Activated CD4-positive, alpha-beta T cell treated with anti-CD3 and anti-CD28 coated beads, Interleukin-2, amount 10 ng/mL, durations not matched to agents 7 days and 5 days (primary cell): Measurements from ENCODE around the gene MYL6B. TPM values are rescaled to one million over a fixed set of nuclear protein-coding genes. Genes with fewer than 3 reads are reported as not detected.
"Not testable (repeated sequence)": the region's sequence is repeated elsewhere in the genome, so short reads cannot be mapped to it uniquely, and the experiment has no call there.

Experiments used
- CTCF ChIA-PET: fragments of 350-600 bp; sonication (Branson Sonifier 250); formaldehyde crosslinking; loops from one replicate; lab custom pipeline; 2021; ENCODE audit warnings: antibody characterized with exemption; lab: Charles Lee
- POLR2A ChIA-PET: fragments of 350-600 bp; sonication (Branson Sonifier 250); formaldehyde crosslinking; loops from one replicate; lab custom pipeline; 2021; ENCODE audit warnings: antibody characterized with exemption; lab: Charles Lee
- DNase-seq: peaks from one replicate; pipeline ENCODE4 v3.0.0-alpha.2; 2020
- H3K27ac Mint-ChIP-seq: one replicate; pipeline ENCODE4 v1.8.0; 2021; ENCODE audit warnings: mild to moderate bottlenecking, moderate library complexity, mixed read lengths
- H3K27me3 Mint-ChIP-seq: one replicate; pipeline ENCODE4 v1.8.0; 2021; ENCODE audit warnings: mixed read lengths
- H3K36me3 Mint-ChIP-seq: one replicate; pipeline ENCODE4 v1.8.0; 2021; ENCODE audit warnings: low read depth, mixed read lengths
- H3K4me1 Mint-ChIP-seq: one replicate; pipeline ENCODE4 v1.8.0; 2021; ENCODE audit warnings: mixed read lengths
- H3K4me3 Mint-ChIP-seq: one replicate; pipeline ENCODE4 v1.8.0; 2021; ENCODE audit warnings: mild to moderate bottlenecking, moderate library complexity, mixed read lengths
- H3K9me3 Mint-ChIP-seq: one replicate; pipeline ENCODE4 v1.8.0; 2021; ENCODE audit warnings: mixed read lengths
- total RNA-seq, 2 experiments: library from RNA; stranded (reverse); gene quantifications; one replicate each; pipeline ENCODE4 v1.2.3, GENCODE V29; 2021

The MYL6B gene
- total RNA-seq, 2 experiments from 2014 or later, result 56.6 to 63.4 TPM

DNA sequence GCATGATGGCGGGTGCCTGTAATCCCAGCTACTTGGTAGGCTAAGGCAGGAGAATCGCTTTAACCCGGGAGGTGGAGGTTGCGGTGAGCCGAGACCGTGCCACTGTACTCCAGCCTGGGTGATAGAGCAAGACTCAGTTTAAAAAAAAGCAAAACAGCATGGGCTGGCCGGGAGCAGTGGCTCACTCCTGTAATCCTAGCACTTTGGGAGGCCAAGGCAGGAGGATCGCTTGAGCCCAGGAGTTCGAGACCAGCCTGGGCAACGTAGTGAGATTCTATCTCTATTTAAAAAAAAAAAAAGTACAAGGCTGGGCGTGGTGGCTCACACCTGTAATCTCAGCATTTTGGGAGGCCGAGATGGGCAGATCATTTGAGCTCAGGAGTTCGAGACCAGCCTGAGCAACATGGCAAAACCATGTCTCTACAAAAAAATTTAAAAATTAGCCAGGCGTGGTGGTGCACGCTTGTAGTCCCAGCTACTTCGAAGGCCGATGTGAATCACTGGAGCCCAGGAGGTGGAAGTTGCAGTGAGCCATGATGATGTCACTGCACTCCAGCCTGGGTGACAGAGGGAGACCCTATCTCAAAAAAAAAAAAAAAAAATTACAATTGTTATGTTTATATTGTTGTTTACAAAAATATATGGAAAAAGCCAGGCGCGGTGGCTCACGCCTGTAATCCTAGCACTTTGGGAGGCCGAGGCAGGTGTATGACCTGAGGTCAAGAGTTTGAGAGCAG lies 4.2 kb downstream of the MYL6B start:
- H3K4me1 Mint-ChIP-seq, result peaks cover 65% of the 10 kb centered on the region
- H3K36me3 Mint-ChIP-seq, result peaks cover 49% of the 10 kb centered on the region
- not testable (repeated sequence) for H3K9me3 Mint-ChIP-seq

DNA sequence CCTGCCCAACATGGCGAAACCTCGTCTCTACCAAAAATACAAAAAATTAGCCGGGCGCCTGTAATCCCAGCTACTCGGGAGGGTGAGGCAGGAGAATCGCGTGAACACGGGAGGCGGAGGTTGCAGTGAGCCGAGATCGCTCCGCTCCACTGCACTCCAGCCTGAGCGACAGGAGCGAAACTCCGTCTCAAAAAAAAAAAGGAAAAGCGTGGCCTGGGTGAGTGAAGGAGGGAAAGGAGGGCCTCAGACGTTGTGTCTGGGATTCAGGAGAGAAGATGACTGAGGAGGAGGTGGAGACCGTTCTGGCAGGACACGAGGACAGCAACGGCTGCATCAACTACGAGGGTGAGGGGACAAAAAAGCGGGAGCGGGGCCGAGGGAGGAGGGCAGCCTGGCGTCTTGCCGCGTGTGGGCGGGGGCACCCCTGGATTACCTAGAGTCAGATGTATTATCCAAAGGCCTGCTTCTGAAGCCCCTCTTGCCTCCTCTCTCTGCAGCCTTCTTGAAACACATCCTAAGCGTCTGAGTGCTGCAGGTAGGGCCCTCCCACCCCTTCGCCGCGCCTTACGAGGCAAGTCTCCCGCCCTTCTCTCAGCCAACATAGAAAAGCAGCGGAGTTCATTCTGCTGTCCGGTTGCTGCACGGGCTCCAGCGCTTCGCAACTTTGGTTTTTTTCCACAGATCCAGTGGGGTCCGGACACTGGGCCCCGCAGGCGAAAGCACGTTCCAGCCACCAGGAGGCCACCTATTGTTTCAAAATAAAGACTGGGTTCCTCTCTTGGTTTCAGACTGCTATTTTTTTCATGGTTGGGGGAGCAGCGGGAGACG lies 5.0 kb downstream of the MYL6B start:
- peaks cover 55% of the 10 kb centered on the region for H3K36me3 Mint-ChIP-seq
- H3K9me3 Mint-ChIP-seq, result no peaks in the 10 kb centered on the region
- CTCF ChIA-PET, result interaction anchor here (0.6 to 2.1 kb wide), 6 partner anchors 31 to 489 kb away, joined by 3 to 7 read pairs (median 3); partner anchors contain the start of gene ZC3H10

More for the DNA sequence above, 4.2 kb downstream of the MYL6B start:
- CTCF ChIA-PET, result interaction anchor here (0.6 to 1.0 kb wide), 9 partner anchors 12 to 1332 kb away, joined by 3 to 6 read pairs (median 3); no protein-coding TSS in a partner anchor
- Mint-ChIP-seq H3K27ac (peak overlapping the region; percentile 93), H3K4me3 (peak overlapping the region; percentile 90)
- not testable (repeated sequence) for H3K27me3 Mint-ChIP-seq, DNase-seq
- POLR2A ChIA-PET, result interaction anchor here (0.6 kb wide), 1 partner anchor 159 kb away, joined by 5 read pairs; no protein-coding TSS in a partner anchor

GRCh38 chr12:56158029-56158925 lies 5.9 kb downstream of the MYL6B start, which contains the start of gene MYL6:
TSS of gene MYL6 (plus strand) at chr12:56158359. CDS start at chr12:56158402, 43 bp downstream.
- peak; percentile 98 for DNase-seq
- peaks cover 60% of the 10 kb centered on the region for H3K4me1 Mint-ChIP-seq
- no peaks in the 10 kb centered on the region for H3K27me3 Mint-ChIP-seq
- peaks cover 60% of the 10 kb centered on the region for H3K36me3 Mint-ChIP-seq
- no peaks in the 10 kb centered on the region for H3K9me3 Mint-ChIP-seq
- peak within 1 kb of the TSS; percentile 93 for H3K27ac Mint-ChIP-seq
- ChIA-PET POLR2A (interaction anchor here (0.6 to 1.8 kb wide), 4 partner anchors 20 to 39 kb away, joined by 3 to 8 read pairs (median 4); partner anchors contain the start of genes ESYT1 and SMARCC2), CTCF (interaction anchor here (0.9 to 10.3 kb wide), 3 partner anchors 31 to 40 kb away, joined by 4 to 80 read pairs (median 7); partner anchors contain the start of genes SMARCC2 and ZC3H10)
- H3K4me3 Mint-ChIP-seq, result peak within 1 kb of the TSS; percentile 90

More for the DNA sequence above, 5.0 kb downstream of the MYL6B start:
- DNase-seq, result peak; percentile 71
- no peaks in the 10 kb centered on the region for H3K27me3 Mint-ChIP-seq
- POLR2A ChIA-PET, result interaction anchor here (0.6 to 1.8 kb wide), 3 partner anchors 30 to 160 kb away, joined by 3 to 8 read pairs (median 5); partner anchors contain the start of genes ESYT1 and SMARCC2
- H3K4me1 Mint-ChIP-seq, result peaks cover 68% of the 10 kb centered on the region
- H3K27ac Mint-ChIP-seq, result peak overlapping the region; percentile 93
- H3K4me3 Mint-ChIP-seq, result peak overlapping the region; percentile 90

DNA sequence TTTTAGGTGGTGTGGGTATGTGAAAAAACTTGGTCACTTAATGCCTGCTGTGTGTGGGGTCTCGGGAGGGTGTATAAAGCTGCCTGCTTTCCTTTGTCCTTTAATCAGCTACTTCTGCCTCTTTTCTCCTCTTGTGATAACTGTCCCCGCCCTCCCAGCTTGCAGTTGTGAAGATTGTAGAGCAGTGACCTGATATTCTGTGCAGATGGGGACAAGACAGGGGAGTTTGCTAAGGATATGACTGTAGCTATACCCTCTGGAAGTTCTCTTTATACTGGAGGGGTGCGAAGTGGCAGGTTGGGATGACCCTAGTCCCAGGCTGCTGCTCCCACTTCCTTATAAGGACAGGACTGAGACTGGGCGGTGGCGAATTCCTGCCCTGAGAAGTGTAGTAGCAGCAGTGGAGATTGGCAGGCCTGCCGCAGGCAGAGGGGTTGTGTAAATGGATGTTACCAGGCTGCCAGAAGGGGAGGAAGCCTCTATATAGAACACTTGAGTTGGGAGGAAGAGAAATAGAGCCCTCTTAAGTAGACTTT lies 6.6 kb downstream of the MYL6B start:
- DNase-seq, result peak; percentile 40
- POLR2A ChIA-PET, result interaction anchor here (0.9 to 1.8 kb wide), 3 partner anchors 21 to 39 kb away, joined by 3 to 8 read pairs (median 5); partner anchors contain the start of gene ESYT1
- Mint-ChIP-seq H3K27ac (peak overlapping the region; percentile 93), H3K9me3 (no peaks in the 10 kb centered on the region), H3K4me3 (peak overlapping the region; percentile 90), H3K36me3 (peaks cover 67% of the 10 kb centered on the region), H3K4me1 (peaks cover 58% of the 10 kb centered on the region), H3K27me3 (no peaks in the 10 kb centered on the region)
- CTCF ChIA-PET, result interaction anchor here (0.5 to 10.3 kb wide), 5 partner anchors 30 to 42 kb away, joined by 3 to 80 read pairs (median 4); partner anchors contain the start of genes ESYT1, RPL41, SMARCC2 and ZC3H10

- POLR2A ChIA-PET, result interaction anchor here (0.5 to 1.8 kb wide), 4 partner anchors 21 to 119 kb away, joined by 3 to 8 read pairs (median 4); partner anchors contain the start of genes ESYT1 and ZC3H10
Measured at GRCh38 chr12:56159482-56160192, 7.2 kb downstream of the MYL6B start.

GRCh38 chr12:56160193-56160763 lies 7.9 kb downstream of the MYL6B start:
- ChIA-PET POLR2A (interaction anchor here (0.5 to 1.1 kb wide), 3 partner anchors 42 to 1677 kb away, joined by 4 to 5 read pairs (median 4); partner anchors contain the start of gene ZC3H10), CTCF (interaction anchor here (0.8 to 10.3 kb wide), 5 partner anchors 15 to 36 kb away, joined by 3 to 80 read pairs (median 5); partner anchors contain the start of gene SMARCC2)
- Mint-ChIP-seq H3K4me3 (peak overlapping the region; percentile 90), H3K4me1 (peaks cover 51% of the 10 kb centered on the region), H3K27ac (peak overlapping the region; percentile 93), H3K9me3 (no peaks in the 10 kb centered on the region), H3K27me3 (no peaks in the 10 kb centered on the region), H3K36me3 (peaks cover 70% of the 10 kb centered on the region)
- DNase-seq, result peak; percentile 80

More at GRCh38 chr12:56159482-56160192, 7.2 kb downstream of the MYL6B start:
- DNase-seq, result peak; percentile 25
- CTCF ChIA-PET, result interaction anchor here (0.5 to 10.3 kb wide), 6 partner anchors 15 to 43 kb away, joined by 3 to 80 read pairs (median 4); partner anchors contain the start of genes ESYT1, RPL41, SMARCC2 and ZC3H10
- H3K4me1 Mint-ChIP-seq, result peaks cover 57% of the 10 kb centered on the region
- H3K27ac Mint-ChIP-seq, result peak overlapping the region; percentile 93
- H3K27me3 Mint-ChIP-seq, result no peaks in the 10 kb centered on the region
- H3K4me3 Mint-ChIP-seq, result peak overlapping the region; percentile 90
- H3K36me3 Mint-ChIP-seq, result peaks cover 73% of the 10 kb centered on the region
- H3K9me3 Mint-ChIP-seq, result no peaks in the 10 kb centered on the region

- no peak for DNase-seq
- ChIA-PET CTCF (interaction anchor here (1.0 to 10.3 kb wide), 9 partner anchors 10 to 43 kb away, joined by 3 to 80 read pairs (median 6); partner anchors contain the start of genes MYL6B, SMARCC2 and ZC3H10), POLR2A (interaction anchor here (0.8 kb wide), 1 partner anchor 1676 kb away, joined by 4 read pairs; no protein-coding TSS in a partner anchor)
- Mint-ChIP-seq H3K4me3 (peak overlapping the region; percentile 90), H3K4me1 (peaks cover 45% of the 10 kb centered on the region), H3K9me3 (no peaks in the 10 kb centered on the region), H3K36me3 (peaks cover 70% of the 10 kb centered on the region), H3K27me3 (no peaks in the 10 kb centered on the region), H3K27ac (peak overlapping the region; percentile 85)
Measured at GRCh38 chr12:56160894-56161689, 8.7 kb downstream of the MYL6B start.

GRCh38 chr12:56161690-56162351 lies 9.4 kb downstream of the MYL6B start:
- ChIA-PET CTCF (interaction anchor here (0.8 to 10.3 kb wide), 12 partner anchors 10 to 200 kb away, joined by 3 to 80 read pairs (median 6); partner anchors contain the start of genes ESYT1, MYL6B, RNF41 and SMARCC2), POLR2A (no interaction called here)
- Mint-ChIP-seq H3K4me3 (peak overlapping the region; percentile 90), H3K4me1 (peaks cover 45% of the 10 kb centered on the region), H3K9me3 (no peaks in the 10 kb centered on the region), H3K27me3 (no peaks in the 10 kb centered on the region), H3K36me3 (peaks cover 70% of the 10 kb centered on the region), H3K27ac (peak overlapping the region; percentile 85)
- no peak for DNase-seq
